H1 (cell line): ENCODE measurements around the gene TNIK. TPM values are rescaled to one million over a fixed set of nuclear protein-coding genes. Genes with fewer than 3 reads are reported as not detected.
A peak's percentile ranks its signal among the peaks of the same experiment; 100 is the strongest.

Source experiments
- CTCF ChIA-PET: fragments of 300-600 bp; sonication (Branson Sonifier 250); formaldehyde crosslinking; loops from one replicate; lab custom pipeline; 2021; ENCODE audit not compliant: partially characterized antibody; lab: Charles Lee
- POLR2A ChIA-PET: fragments of 300-600 bp; sonication (Branson Sonifier 250); formaldehyde crosslinking; loops from one replicate; lab custom pipeline; 2021; ENCODE audit warnings: inconsistent platforms; ENCODE audit not compliant: partially characterized antibody; lab: Charles Lee
- DNase-seq, 2 experiments: peaks; one replicate each; pipeline versions ENCODE4 v3.0.0 to v3.0.0-alpha.2; 2010 to 2022; ENCODE audit warnings: low spot score in 2 of 2, low read depth in 1 of 2, mixed read lengths in 1 of 2
- FAIRE-seq: peaks from 2 replicates; lab custom pipeline; 2011; peaks lifted over from hg19 to GRCh38; lab: Jason Lieb, UNC
- H2AFZ ChIP-seq: 2 replicates; pipeline ENCODE4 v1.8.1; 2012; ENCODE audit warnings: low read length, inconsistent platforms
- H2AK5ac ChIP-seq: 2 replicates; pipeline ENCODE4 v1.6.1; 2013; ENCODE audit warnings: low read depth, low read length
- H2BK120ac ChIP-seq: replicated peaks from 2 replicates; pipeline ENCODE3; 2013; ENCODE audit warnings: low read depth, low read length, inconsistent platforms
- H2BK12ac ChIP-seq: 2 replicates; pipeline ENCODE4 v1.6.1; 2013; ENCODE audit warnings: low read depth, low read length
- H2BK15ac ChIP-seq: 2 replicates; pipeline ENCODE4 v1.6.1; 2013; ENCODE audit warnings: low read length
- H2BK20ac ChIP-seq: 2 replicates; pipeline ENCODE4 v1.6.1; 2013; ENCODE audit warnings: low read length
- H2BK5ac ChIP-seq: 2 replicates; pipeline ENCODE4 v1.6.1; 2013; ENCODE audit warnings: low read depth, low read length
- H3K14ac ChIP-seq: 2 replicates; pipeline ENCODE4 v1.6.1; 2013; ENCODE audit warnings: inconsistent platforms; ENCODE audit not compliant: insufficient read length
- H3K18ac ChIP-seq: 2 replicates; pipeline ENCODE4 v1.6.1; 2013; ENCODE audit warnings: low read length; ENCODE audit errors: extremely low read depth
- H3K23ac ChIP-seq: 2 replicates; pipeline ENCODE4 v1.6.1; 2013; ENCODE audit warnings: inconsistent platforms; ENCODE audit not compliant: insufficient read length
- H3K23me2 ChIP-seq: 2 replicates; pipeline ENCODE4 v1.6.1; 2013; ENCODE audit warnings: low read depth, low read length
- H3K27ac ChIP-seq: 2 replicates; pipeline ENCODE4 v1.6.1; 2011; ENCODE audit warnings: low read depth, low read length, inconsistent platforms
- H3K27me3 ChIP-seq, 4 experiments: replicated peaks in 1 of 4; 1 replicate in 1 of 4; 2 replicates in 3 of 4; pipeline versions ENCODE4 v1.6.1 to v1.8.1; 2011 to 2013; ENCODE audit warnings: low read length in 3 of 4, mild to moderate bottlenecking in 3 of 4, inconsistent platforms in 2 of 4, mixed read lengths in 2 of 4, moderate library complexity in 1 of 4; ENCODE audit not compliant: control insufficient read depth in 3 of 4, insufficient read depth in 3 of 4; ENCODE audit errors: extremely low read depth in 1 of 4
- H3K36me3 ChIP-seq, 4 experiments: 2 replicates each; pipeline versions ENCODE4 v1.6.1 to v1.8.1; 2011 to 2013; ENCODE audit warnings: mild to moderate bottlenecking in 4 of 4, low read length in 3 of 4, moderate library complexity in 2 of 4, control low read depth in 1 of 4, inconsistent platforms in 1 of 4; ENCODE audit not compliant: insufficient read depth in 4 of 4, control insufficient read depth in 2 of 4
- H3K4ac ChIP-seq: replicated peaks from 2 replicates; pipeline ENCODE3; 2013; ENCODE audit warnings: low read length, low read depth, mixed read lengths, inconsistent platforms; ENCODE audit not compliant: insufficient read length
- H3K4me1 ChIP-seq, 4 experiments: replicated peaks in 1 of 4; 1 replicate in 1 of 4; 2 replicates in 3 of 4; pipeline versions ENCODE4 v1.6.1 to v1.8.1; 2011 to 2013; ENCODE audit warnings: low read length in 3 of 4, inconsistent platforms in 2 of 4, mixed read lengths in 1 of 4; ENCODE audit not compliant: insufficient read depth in 4 of 4, control insufficient read depth in 3 of 4
- H3K4me2 ChIP-seq, 2 experiments: 2 replicates each; pipeline versions ENCODE4 v1.6.1 to v1.8.1; 2011 to 2013; ENCODE audit warnings: low read depth in 2 of 2, low read length in 2 of 2, control low read depth in 1 of 2, inconsistent platforms in 1 of 2, mild to moderate bottlenecking in 1 of 2; ENCODE audit not compliant: insufficient read depth in 1 of 2
- H3K4me3 ChIP-seq, 4 experiments: fragments of 200-600, 300-600 bp in 1 of 4; sonication (generic), shearing (Covaris generic), sonication (Bioruptor Twin) in 1 of 4; 2 replicates each; pipeline versions ENCODE4 v1.5.1 to v1.8.1; 2011 to 2016; ENCODE audit warnings: low read length in 4 of 4, low read depth in 3 of 4, control low read depth in 2 of 4, inconsistent platforms in 2 of 4, mild to moderate bottlenecking in 2 of 4, mixed read lengths in 1 of 4, moderate library complexity in 1 of 4; ENCODE audit not compliant: insufficient read depth in 2 of 4; ENCODE audit errors: extremely low read depth in 1 of 4
- H3K56ac ChIP-seq: replicated peaks from 2 replicates; pipeline ENCODE3; 2013; ENCODE audit warnings: low read depth, mild to moderate bottlenecking, mixed read lengths, low read length, inconsistent platforms; ENCODE audit not compliant: insufficient read length
- H3K79me1 ChIP-seq: 2 replicates; pipeline ENCODE4 v1.6.1; 2013; ENCODE audit warnings: low read depth, low read length, control low read depth
- H3K79me2 ChIP-seq, 2 experiments: 2 replicates each; pipeline versions ENCODE4 v1.6.1 to v1.8.1; 2012 to 2013; ENCODE audit warnings: low read length in 2 of 2, mild to moderate bottlenecking in 2 of 2, inconsistent platforms in 1 of 2; ENCODE audit not compliant: insufficient read depth in 2 of 2, control insufficient read depth in 1 of 2
- H3K9ac ChIP-seq, 4 experiments: replicated peaks in 1 of 4; 1 replicate in 1 of 4; 2 replicates in 3 of 4; pipeline versions ENCODE4 v1.6.1 to v1.8.1; 2011 to 2013; ENCODE audit warnings: low read depth in 3 of 4, low read length in 3 of 4, control low read depth in 2 of 4, mild to moderate bottlenecking in 2 of 4, moderate library complexity in 2 of 4, inconsistent platforms in 1 of 4; ENCODE audit errors: extremely low read depth in 1 of 4
- H3K9me3 ChIP-seq, 2 experiments: 2 replicates each; pipeline versions ENCODE4 v1.6.1 to v1.8.1; 2012 to 2013; ENCODE audit warnings: mild to moderate bottlenecking in 2 of 2, moderate library complexity in 2 of 2, control low read depth in 1 of 2, inconsistent platforms in 1 of 2, low read depth in 1 of 2, low read length in 1 of 2, mixed read lengths in 1 of 2; ENCODE audit not compliant: insufficient read depth in 2 of 2
- H4K20me1 ChIP-seq, 2 experiments: replicated peaks in 1 of 2; 2 replicates each; pipeline versions ENCODE3 to v1.8.1; 2011 to 2013; ENCODE audit warnings: inconsistent platforms in 2 of 2, low read length in 2 of 2, mild to moderate bottlenecking in 1 of 2; ENCODE audit not compliant: insufficient read depth in 2 of 2, control insufficient read depth in 1 of 2
- H4K5ac ChIP-seq: 2 replicates; pipeline ENCODE4 v1.6.1; 2013; ENCODE audit warnings: low read length, low read depth, mixed read lengths, inconsistent platforms; ENCODE audit not compliant: insufficient read length
- H4K8ac ChIP-seq: 2 replicates; pipeline ENCODE4 v1.8.0; 2013; ENCODE audit warnings: mild to moderate bottlenecking, moderate library complexity, low read length, inconsistent platforms; ENCODE audit not compliant: insufficient read depth; ENCODE audit errors: extremely low read depth
- H4K91ac ChIP-seq: replicated peaks from 2 replicates; pipeline ENCODE3; 2013; ENCODE audit warnings: low read length, mixed read lengths, inconsistent platforms; ENCODE audit not compliant: insufficient read length
- CREB1 ChIP-seq: IDR thresholded peaks from 2 replicates; pipeline ENCODE4 v1.6.1; 2012; ENCODE audit warnings: inconsistent platforms
- RNF2 ChIP-seq: fragments of 200-900, 300-1000 bp; sonication (generic); IDR thresholded peaks from 2 replicates; pipeline ENCODE4 v1.7.1; 2016; ENCODE audit warnings: borderline replicate concordance, low read depth, mild to moderate bottlenecking, antibody characterized with exemption, low read length; ENCODE audit not compliant: poor library complexity, severe bottlenecking; ENCODE audit errors: missing control alignments
- SP1 ChIP-seq: IDR thresholded peaks from 2 replicates; pipeline ENCODE4 v1.6.1; 2011; ENCODE audit warnings: low read depth, low read length
- WGBS, 2 experiments: shearing (Covaris generic) in 1 of 2; methylation state at CpG; one replicate each; pipeline versions ENCODE4 v1.1.6 to v1.1.7; 2013 to 2015; ENCODE audit warnings: low lambda C conversion rate in 2 of 2, mixed read lengths in 2 of 2, inconsistent platforms in 1 of 2, low coverage in 1 of 2, missing lambda C conversion rate in 1 of 2; ENCODE audit not compliant: insufficient replicate concordance in 2 of 2, insufficient coverage in 1 of 2, insufficient read length in 1 of 2; ENCODE audit errors: extremely low coverage in 1 of 2, missing lambda C conversion rate in 1 of 2; 5-methylcytosine and 5-hydroxymethylcytosine counted together
- polyA plus RNA-seq, 7 experiments: library from polyadenylated mRNA; depleted of rRNA in 3 of 7; stranded (reverse) in 5 of 7; unstranded in 2 of 7; fragments of >200 nt in 5 of 7; fragments of 200-250 nt in 2 of 7; gene quantifications; 1 replicate in 5 of 7; 2 replicates in 1 of 7; 4 replicates in 1 of 7; pipeline versions ENCODE4 v1.2.1 to v1.2.3, GENCODE V29; 2011 to 2013; ENCODE audit warnings: missing spikeins in 2 of 7, mixed read lengths in 2 of 7
- total RNA-seq: library from RNA; stranded (reverse); fragmentation: NEBNext Ultra II Directional; extraction: Animal tissue kit (Norgen Biotek cat#: 25700); gene quantifications from 2 replicates; pipeline ENCODE4 v1.2.1, GENCODE V29; 2021

Gene TNIK
- total and polyA plus RNA-seq, 2 of the 8 experiments (the other 6 are each of a cell fraction or from before 2014, with no cell fraction given): 7.4 to 42.0 TPM

- Histone ChIP-seq H4K5ac (peak overlapping the region; percentile 42), H3K9ac (peak overlapping the region in 3 of 4 experiments; percentile 16 to 42 (median 32); a peak in 3 of 7 replicates), H3K23ac (no peak overlapping the region), H4K20me1 (no peaks in the 10 kb centered on the region), H3K4me3 (peak overlapping the region; percentile 64 to 85 (median 80)), H3K4ac (no peak overlapping the region), H2AFZ (peak overlapping the region; percentile 77), H3K79me2 (peaks cover 0 to 51% of the 10 kb centered on the region in 2 experiments; a peak in 3 of 4 replicates), H3K4me1 (peaks cover 8 to 26% (median 17%) of the 10 kb centered on the region in 4 experiments; a peak in 6 of 7 replicates), H2BK15ac (no peak overlapping the region), H3K23me2 (peaks cover 22% of the 10 kb centered on the region), H3K27ac (no peak overlapping the region), H4K8ac (no peak overlapping the region), H3K14ac (no peak overlapping the region), H3K18ac (peak overlapping the region; percentile 43; the same call in 1 of the 2 replicates), H3K79me1 (no peaks in the 10 kb centered on the region), H2BK5ac (peak overlapping the region; percentile 21; the same call in 1 of the 2 replicates), H3K27me3 (peaks cover 0 to 12% (median 6%) of the 10 kb centered on the region in 4 experiments; a peak in 4 of 7 replicates), H3K56ac (no peak overlapping the region), H2BK120ac (no peak overlapping the region), H2BK20ac (no peak overlapping the region), H2AK5ac (no peak overlapping the region), H2BK12ac (peak overlapping the region; percentile 40; the same call in 1 of the 2 replicates), H3K4me2 (peak overlapping the region; percentile 86 to 91), H4K91ac (no peak overlapping the region), H3K36me3 (no peaks in the 10 kb centered on the region), H3K9me3 (no peaks in the 10 kb centered on the region)
- CTCF ChIA-PET: interaction anchor here (0.6 kb wide), 1 partner anchor 496 kb away, joined by 3 read pairs; no protein-coding TSS in a partner anchor
- peak in 1 of 2 experiments; percentile 55 for DNase-seq
- no peak for FAIRE-seq
- WGBS, 2 experiments: 0% methylated on average over 6 of the region's 6 CpGs; no CpG with 5 or more reads in 1 of the 2 experiments
- POLR2A ChIA-PET: interaction anchor here (0.6 to 1.2 kb wide), 5 partner anchors 18 to 497 kb away, joined by 3 to 4 read pairs (median 4); no protein-coding TSS in a partner anchor
- no peak for TF ChIP-seq CREB1
- TF ChIP-seq SP1: no peak
- no peak for TF ChIP-seq RNF2
Observed at GRCh38 chr3:171458864-171459136, 1.4 kb downstream of the TNIK start.
